Measurements from ENCODE around the gene STOX2.

DNA sequence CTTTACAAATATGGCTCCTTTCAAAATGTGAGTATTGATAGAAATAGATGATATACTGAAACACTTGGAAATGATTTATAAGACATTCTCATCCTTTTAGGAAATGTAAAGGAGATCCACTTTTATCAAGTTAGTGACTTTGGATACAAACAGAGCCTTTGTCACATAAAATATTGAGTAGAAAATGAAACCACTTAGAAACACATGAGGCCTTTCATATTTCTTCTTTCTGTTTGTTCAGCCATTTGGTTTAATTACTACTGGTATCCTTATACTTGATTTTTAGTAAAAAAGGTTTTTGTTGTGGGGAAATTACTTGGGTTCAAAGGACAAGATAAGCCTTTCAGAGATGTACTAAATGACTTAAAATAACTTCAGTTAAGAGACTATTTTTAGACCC is 4.1 kb downstream of the STOX2 start:
- TF ChIP-seq, protein P1, sequence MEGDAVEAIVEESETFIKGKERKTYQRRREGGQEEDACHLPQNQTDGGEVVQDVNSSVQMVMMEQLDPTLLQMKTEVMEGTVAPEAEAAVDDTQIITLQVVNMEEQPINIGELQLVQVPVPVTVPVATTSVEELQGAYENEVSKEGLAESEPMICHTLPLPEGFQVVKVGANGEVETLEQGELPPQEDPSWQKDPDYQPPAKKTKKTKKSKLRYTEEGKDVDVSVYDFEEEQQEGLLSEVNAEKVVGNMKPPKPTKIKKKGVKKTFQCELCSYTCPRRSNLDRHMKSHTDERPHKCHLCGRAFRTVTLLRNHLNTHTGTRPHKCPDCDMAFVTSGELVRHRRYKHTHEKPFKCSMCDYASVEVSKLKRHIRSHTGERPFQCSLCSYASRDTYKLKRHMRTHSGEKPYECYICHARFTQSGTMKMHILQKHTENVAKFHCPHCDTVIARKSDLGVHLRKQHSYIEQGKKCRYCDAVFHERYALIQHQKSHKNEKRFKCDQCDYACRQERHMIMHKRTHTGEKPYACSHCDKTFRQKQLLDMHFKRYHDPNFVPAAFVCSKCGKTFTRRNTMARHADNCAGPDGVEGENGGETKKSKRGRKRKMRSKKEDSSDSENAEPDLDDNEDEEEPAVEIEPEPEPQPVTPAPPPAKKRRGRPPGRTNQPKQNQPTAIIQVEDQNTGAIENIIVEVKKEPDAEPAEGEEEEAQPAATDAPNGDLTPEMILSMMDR (IDR thresholded peaks at IDR 0.05; ENCODE audit: poor library complexity): no peak
- no peak for TF ChIP-seq EZH2 (IDR thresholded peaks at IDR 0.05; ENCODE audit: borderline replicate concordance)
- TF ChIP-seq EZH2phosphoT487 (IDR thresholded peaks at IDR 0.05; ENCODE audit: low read depth, severe bottlenecking, unreplicated experiment): no peak
